Frontal cortex (tissue), 4 donors: ENCODE results near the gene LRGUK. TPM values are rescaled to one million over a fixed set of nuclear protein-coding genes. Genes with fewer than 3 reads are reported as not detected.
"Not testable (repeated sequence)": the region's sequence is repeated elsewhere in the genome, so short reads cannot be mapped to it uniquely, and the experiment has no call there.

ENCODE experiments used
- DNase-seq, 2 donors: peaks; one replicate each; pipeline ENCODE4 v3.0.0; 2012; ENCODE audit warnings: low spot score in 2 of 2
- FAIRE-seq: peaks from 2 replicates; lab custom pipeline; 2012; peaks lifted over from hg19 to GRCh38; lab: Jason Lieb, UNC
- total RNA-seq: library from RNA; depleted of rRNA; stranded (reverse); fragments of >200 nt; gene quantifications from one replicate; pipeline ENCODE4 v1.2.3, GENCODE V29; 2014
- donor health status: control.
- donor health status: control.
- donor health status: control.

The LRGUK gene
- total RNA-seq, 1 donor from 2014 or later, result 14.3 TPM

DNA sequence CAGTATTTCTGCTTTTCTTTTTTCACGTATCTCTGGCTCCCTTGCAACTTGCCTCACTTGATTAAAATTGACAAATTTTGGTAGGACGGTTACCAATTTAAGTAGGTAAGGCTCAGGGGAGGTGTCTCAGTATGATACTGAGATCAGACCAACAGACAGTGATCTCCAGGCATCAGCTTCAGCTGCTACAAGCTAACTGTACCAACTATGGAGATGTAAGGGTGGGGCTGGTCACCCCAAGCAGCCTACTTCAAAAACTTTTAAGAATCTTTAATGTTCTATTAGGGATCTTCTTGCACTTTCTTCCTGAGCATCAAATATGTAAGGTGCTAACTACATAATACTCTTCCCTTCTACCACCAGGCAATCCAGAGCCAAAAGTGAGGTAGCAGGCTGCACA is 162.7 kb downstream of the LRGUK start:
- FAIRE-seq, result no peak
- DNase-seq, result no peak

DNA sequence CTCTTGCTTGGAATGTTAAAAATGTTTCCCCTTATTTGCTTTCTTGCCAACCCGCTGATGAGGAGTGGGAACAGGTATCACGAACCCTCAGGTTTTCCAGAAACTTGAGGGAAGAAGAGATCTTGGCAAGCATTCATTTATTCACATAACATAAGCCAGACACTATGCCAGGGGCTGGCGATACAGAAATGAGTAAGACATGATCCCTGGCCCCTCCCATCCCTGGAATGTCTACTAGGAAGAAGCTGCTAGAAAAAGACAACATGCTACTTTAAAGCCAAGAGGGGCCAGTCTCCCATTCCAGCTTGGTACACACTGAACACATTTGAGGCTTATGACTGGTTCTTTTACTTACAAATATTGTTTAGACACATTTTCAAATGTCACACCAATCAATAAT is 163.1 kb downstream of the LRGUK start:
- DNase-seq, result no peak
- no peak for FAIRE-seq

DNA sequence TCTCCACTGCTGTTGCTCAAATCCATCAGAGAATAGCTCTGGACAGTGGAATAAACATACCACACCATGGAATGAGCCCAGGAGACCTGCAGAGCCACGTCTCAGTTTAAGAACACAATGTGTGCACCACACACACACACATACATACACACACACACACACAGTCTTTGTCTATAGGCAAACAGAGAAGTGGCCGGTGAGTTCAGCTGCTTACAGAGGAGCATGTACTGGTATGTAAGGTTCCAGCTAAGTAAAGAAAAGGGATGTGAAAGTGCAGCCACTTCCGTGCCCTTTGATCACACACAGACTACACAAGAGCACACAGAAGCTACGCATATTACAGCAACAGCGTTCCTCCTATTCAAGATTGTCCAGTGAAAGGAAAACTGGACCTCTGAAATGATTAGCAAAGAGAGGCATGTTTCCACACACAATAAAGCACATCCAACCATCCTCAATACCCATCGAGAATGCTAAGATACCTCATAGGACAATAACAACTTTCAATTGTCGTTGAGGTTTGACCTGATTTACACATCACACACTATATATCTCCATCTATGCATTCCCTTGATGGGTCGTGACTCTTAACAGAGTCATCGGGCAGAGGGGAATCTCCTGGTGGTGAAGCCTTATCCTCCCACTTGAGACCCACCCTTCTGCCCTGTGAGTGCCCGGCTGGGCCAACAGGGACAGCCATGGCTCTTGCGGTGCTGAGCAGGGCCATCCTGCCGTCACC is 166.0 kb downstream of the LRGUK start:
- DNase-seq, result no peak
- FAIRE-seq, result no peak

DNA sequence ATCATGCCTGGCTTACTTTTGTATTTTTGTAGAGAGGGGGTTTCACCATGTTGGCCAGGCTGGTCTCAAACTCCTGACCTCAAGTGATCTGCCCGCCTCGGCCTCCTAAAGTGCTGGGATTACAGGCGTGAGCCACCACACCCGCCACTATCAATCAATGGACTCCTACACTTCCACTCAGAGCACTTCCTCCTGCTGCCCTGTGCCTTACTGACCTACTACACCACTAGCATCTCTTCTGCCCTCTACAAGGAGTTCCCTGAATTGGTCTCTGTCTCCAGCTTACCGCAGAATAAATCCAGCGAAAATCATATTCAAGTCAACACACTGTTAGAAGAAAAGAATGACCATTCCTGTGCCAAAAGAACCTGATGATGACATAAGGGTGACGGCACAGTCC is 168.8 kb downstream of the LRGUK start:
- DNase-seq, FAIRE-seq: not testable (repeated sequence)

DNA sequence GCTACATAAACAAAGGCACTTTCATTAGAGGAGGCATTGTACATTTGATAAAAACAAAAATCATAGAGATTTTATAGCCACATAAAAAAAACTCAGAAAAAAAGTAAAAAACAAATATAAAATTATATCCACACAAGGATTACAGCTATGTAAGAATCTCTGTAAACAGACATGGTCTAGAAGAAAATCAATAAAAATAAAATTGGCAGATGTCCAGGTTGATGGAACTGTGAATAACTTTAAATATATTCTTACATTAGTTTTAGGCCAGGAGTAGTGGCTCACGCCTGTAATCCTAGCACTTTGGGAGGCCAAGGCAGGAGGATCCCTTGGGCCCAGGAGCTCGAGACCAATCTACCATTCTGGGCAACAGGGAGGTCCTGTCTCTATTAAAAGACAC is 170.3 kb downstream of the LRGUK start:
- no peak for DNase-seq
- FAIRE-seq, result peak; percentile 8

DNA sequence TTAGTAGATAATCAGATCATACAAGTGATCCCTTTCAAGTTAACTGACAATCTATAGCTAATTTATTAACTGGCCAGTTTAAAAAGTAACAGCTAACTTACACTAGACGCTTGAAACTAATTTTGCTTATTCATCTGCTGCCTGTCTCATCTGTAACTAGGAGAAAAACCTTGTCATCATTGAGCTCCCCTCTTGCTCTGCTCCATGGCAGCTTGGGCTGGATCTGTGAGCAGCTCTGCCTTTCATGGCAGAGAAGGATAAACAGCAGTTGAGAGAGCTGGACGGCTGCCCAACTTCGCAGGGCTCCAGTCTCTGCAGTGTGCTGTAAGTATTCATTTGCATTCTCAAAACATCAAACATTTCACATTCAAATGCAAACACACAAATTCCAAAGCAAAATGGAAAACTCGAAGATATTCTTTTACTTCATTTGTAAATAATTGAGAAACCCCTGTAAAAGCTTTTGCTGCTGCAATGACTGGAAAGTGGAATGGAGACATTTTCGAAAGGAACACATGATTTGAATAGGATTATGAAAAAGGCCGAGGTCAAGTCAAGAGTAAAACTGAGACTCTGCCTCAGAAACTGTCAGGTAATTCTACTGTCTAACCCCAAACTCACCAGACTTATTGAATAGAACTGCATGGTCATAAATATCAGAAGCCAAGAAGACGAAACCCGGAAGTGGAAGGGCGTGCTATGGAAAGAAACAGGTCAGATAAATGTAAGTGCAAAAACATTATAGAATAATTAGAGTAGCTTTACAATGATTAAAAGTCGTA is 172.0 kb downstream of the LRGUK start:
- DNase-seq (peak in 1 of 2 donors; percentile 22), FAIRE-seq (no peak)

DNA sequence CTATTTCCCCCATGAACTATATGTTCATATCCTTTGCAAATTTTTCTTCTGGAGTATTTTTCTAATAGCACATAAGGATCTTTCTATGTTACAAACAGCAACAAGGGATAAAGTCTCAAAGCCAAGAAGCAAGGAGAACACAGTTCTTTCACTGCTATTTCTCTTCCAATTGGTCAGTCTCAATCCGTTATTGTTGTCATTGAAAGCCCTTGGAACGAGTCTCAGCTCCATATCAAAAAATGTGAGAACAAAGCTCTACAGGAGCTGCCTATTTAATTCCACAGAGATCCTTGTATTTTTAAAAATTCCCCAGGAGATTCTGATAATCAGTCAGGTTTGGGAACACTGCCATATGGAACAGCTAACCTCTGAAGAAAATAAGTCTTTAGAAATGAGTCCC is 173.8 kb downstream of the LRGUK start:
- DNase-seq (no peak), FAIRE-seq (no peak)

DNA sequence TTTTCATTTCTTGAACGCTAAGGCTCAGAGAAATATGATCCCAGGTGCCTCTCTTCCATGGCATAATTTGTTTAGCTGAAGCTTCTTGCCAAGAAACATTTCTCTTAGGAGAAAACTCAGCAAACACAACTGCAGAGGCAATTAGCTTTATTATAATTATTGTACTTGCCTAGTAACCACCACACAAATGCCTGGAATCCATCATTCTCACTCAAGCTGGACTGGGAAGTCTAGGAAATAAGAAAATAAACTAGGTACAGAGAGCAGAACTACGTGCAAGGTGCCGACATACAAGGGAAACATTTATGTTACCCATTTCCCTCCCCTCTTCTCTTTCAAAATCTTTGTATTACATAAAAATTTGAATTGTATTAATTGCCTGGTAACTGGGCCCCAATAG is 174.5 kb downstream of the LRGUK start:
- FAIRE-seq (no peak), DNase-seq (no peak)

GRCh38 chr7:134302120-134302519 is 175.0 kb downstream of the LRGUK start:
- FAIRE-seq, result no peak
- DNase-seq, result no peak

DNA sequence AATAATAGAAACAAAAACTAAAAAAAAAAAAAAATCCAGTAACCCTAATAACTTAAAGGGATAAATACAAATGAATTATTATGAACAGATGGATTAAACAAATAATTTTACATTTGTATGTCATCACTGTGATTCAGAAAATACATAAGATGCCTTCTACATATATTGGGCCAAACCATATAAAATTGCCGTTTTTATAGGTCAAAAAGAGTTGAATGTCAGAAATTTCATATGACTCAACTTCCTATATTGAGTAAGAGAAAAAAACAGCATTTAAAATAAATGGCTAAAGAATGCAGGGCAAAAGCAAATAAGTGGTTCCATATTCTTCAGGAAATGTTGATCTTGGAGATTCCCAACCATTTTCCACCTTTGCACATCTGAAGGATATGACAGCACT is 180.2 kb downstream of the LRGUK start:
- FAIRE-seq, result no peak
- DNase-seq, result no peak

- no peak for FAIRE-seq
Measured at GRCh38 chr7:134308548-134308947, 181.4 kb downstream of the LRGUK start.

DNA sequence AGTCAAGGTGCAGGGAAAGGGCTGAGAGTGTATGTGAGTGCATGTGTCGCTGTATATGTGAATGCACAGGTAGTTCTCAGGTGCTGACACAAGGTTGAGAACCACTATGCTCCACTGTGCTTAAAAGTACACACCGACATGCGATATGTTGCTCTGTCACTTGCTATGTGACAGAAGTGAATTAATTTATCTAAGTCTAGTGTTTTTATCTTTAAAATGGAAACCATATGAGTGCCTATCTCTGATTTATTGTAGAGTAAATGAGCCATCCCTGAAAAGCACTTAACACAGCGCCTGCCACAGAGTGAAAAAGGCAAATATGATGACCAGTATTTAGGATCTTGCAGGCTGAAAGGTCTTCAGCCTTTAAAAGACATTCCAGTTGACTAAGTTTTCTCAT is 184.7 kb downstream of the LRGUK start:
- FAIRE-seq, result no peak
- DNase-seq, result no peak

More at GRCh38 chr7:134308548-134308947, 181.4 kb downstream of the LRGUK start:
- DNase-seq, result no peak

DNA sequence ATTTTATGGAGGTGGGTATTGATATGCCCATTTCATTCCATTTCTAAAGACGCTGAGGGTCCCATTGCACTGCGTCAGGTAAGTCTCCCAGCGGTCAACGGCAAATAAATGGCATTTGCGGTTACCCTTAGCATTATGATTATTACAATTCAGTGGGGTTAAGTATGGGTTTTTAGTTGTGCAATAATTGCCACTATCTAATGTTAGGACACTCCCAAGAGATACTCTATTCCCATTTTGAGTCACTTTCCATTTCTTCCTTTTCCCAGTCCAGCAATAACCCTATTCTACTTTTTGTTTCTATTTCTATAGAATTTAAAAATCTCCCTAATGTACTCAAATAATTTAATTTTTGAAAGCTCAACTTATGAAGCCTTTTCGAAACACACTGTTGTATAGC is 185.6 kb downstream of the LRGUK start:
- no peak for FAIRE-seq
- DNase-seq, result no peak

DNA sequence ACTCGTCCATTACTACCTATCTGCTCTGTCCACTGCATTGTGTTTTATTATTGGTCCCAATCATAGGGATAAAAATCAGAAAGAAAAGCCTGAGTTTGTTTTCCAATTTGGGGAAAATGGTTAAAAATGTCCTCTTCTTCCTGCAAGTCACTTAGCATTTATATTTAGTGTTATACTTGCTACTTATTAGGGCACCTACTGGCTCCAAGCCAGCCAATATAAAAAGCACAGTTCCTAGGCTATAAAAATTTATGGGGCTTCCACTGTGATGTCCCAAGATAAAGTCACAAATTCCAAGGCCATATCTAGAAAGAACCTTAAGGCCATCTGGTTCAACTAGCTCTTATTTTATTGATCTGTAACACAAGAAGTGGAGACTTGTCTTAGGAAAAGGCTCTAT is 186.4 kb downstream of the LRGUK start:
- FAIRE-seq (no peak), DNase-seq (no peak)

Other genes starting within 250 kb of the LRGUK start
- gene SLC35B4, start 189.6 kb downstream of the LRGUK start, total RNA-seq, result 24.5 TPM